HepG2 (cell line): ENCODE results near the gene DNTTIP2. TPM values are rescaled to one million over a fixed set of nuclear protein-coding genes. Genes with fewer than 3 reads are reported as not detected.

Experiments
- ATAC-seq: fragments of 200-7000 bp; cut with Tn5 transposase; 3 replicates; pipeline ENCODE4 v1.9.1; 2020; ENCODE audit warnings: mild to moderate bottlenecking, moderate library complexity
- BruUV-seq: library from RNA; stranded (reverse); fragments of 400-500 nt; replicated peaks from 2 replicates; lab custom pipeline; 2021; lab: Mats Ljungman, UMichigan
- CTCF ChIA-PET: fragments of 300-600 bp; formaldehyde crosslinking; extraction: SDS; loops from one replicate; lab custom pipeline; 2021; ENCODE audit warnings: low total read pairs, inconsistent platforms, low intra/inter-chr PET ratio; lab: Yijun Ruan, JAX
- POLR2A ChIA-PET: fragments of 350-600 bp; sonication (Branson Sonifier 250); formaldehyde crosslinking; loops from one replicate; lab custom pipeline; 2020; ENCODE audit warnings: antibody characterized with exemption, inconsistent platforms; lab: Yijun Ruan, JAX
- DNase-seq: peaks from one replicate; pipeline ENCODE4 v3.0.0-alpha.2; 2015; ENCODE audit warnings: low spot score
- FAIRE-seq: peaks from 3 replicates; lab custom pipeline; 2011; peaks lifted over from hg19 to GRCh38; lab: Jason Lieb, UNC
- H2AFZ ChIP-seq: one replicate; pipeline ENCODE4 v1.6.1; 2011; ENCODE audit warnings: low read length, inconsistent platforms
- H3K27ac ChIP-seq: fragments of 300-600 bp; 3 replicates; pipeline ENCODE4 v1.8.0; 2011; ENCODE audit warnings: mixed run types, mild to moderate bottlenecking, mixed read lengths, low read length, inconsistent platforms; ENCODE audit not compliant: insufficient read depth; ENCODE audit errors: extremely low read length
- H3K27me3 ChIP-seq, 2 experiments: fragments of 200-600 bp in 1 of 2; 2 replicates in 1 of 2; 3 replicates in 1 of 2; pipeline versions ENCODE4 v1.6.0 to v1.8.0; 2011; ENCODE audit warnings: low read length in 2 of 2, mild to moderate bottlenecking in 2 of 2, moderate library complexity in 2 of 2, inconsistent platforms in 1 of 2; ENCODE audit not compliant: insufficient read depth in 2 of 2, control insufficient read depth in 1 of 2
- H3K36me3 ChIP-seq, 2 experiments: fragments of 200-600 bp in 1 of 2; replicated peaks in 1 of 2; 2 replicates in 1 of 2; 3 replicates in 1 of 2; pipeline versions ENCODE4 v1.5.1 to v1.8.0; 2011; ENCODE audit warnings: low read length in 2 of 2, inconsistent platforms in 1 of 2; ENCODE audit not compliant: insufficient read depth in 2 of 2, control insufficient read depth in 1 of 2
- H3K4me1 ChIP-seq: 2 replicates; pipeline ENCODE4 v1.5.1; 2012; ENCODE audit warnings: low read length, inconsistent platforms; ENCODE audit not compliant: insufficient read depth
- H3K4me2 ChIP-seq: 2 replicates; pipeline ENCODE4 v1.6.0; 2011; ENCODE audit warnings: low read depth, low read length, inconsistent platforms
- H3K4me3 ChIP-seq, 3 experiments: fragments of 200-600 bp in 1 of 3; sonication (generic), shearing (Covaris generic) in 1 of 3; replicated peaks in 1 of 3; 2 replicates each; pipeline ENCODE4 v1.5.1; 2011 to 2016; ENCODE audit warnings: low read length in 3 of 3, inconsistent platforms in 2 of 3, low read depth in 2 of 3, mild to moderate bottlenecking in 2 of 3, control low read depth in 1 of 3, mixed read lengths in 1 of 3; ENCODE audit not compliant: insufficient read depth in 1 of 3
- H3K79me2 ChIP-seq: one replicate; pipeline ENCODE4 v1.6.1; 2011; ENCODE audit warnings: low read length, inconsistent platforms; ENCODE audit not compliant: insufficient read depth
- H3K9ac ChIP-seq: 2 replicates; pipeline ENCODE4 v1.6.0; 2011; ENCODE audit warnings: mild to moderate bottlenecking, low read depth, low read length, inconsistent platforms; ENCODE audit not compliant: insufficient read depth
- H3K9me3 ChIP-seq: 2 replicates; pipeline ENCODE4 v1.5.1; 2012; ENCODE audit warnings: mild to moderate bottlenecking, low read length
- H4K20me1 ChIP-seq: 2 replicates; pipeline ENCODE4 v1.6.0; 2011; ENCODE audit warnings: inconsistent platforms, mild to moderate bottlenecking, low read length, moderate library complexity; ENCODE audit not compliant: insufficient read depth
- ELF3 ChIP-seq: IDR thresholded peaks from 2 replicates; pipeline ENCODE4 v1.6.1; 2016; ENCODE audit warnings: missing genetic modification reagents, missing compliant biosample characterization
- KDM6A ChIP-seq: IDR thresholded peaks from 2 replicates; pipeline ENCODE4 v1.6.1; 2016; ENCODE audit warnings: low read depth
- MTF1 ChIP-seq: sonication (generic); formaldehyde crosslinking; IDR thresholded peaks from 2 replicates; pipeline ENCODE4 v1.5.0; 2020; ENCODE audit warnings: missing genetic modification reagents
- RFXAP ChIP-seq: sonication (generic); formaldehyde crosslinking; IDR thresholded peaks from 2 replicates; pipeline ENCODE4 v1.4.0; 2020; ENCODE audit warnings: missing genetic modification reagents, borderline replicate concordance
- SRSF4 ChIP-seq: fragments of 200-400 bp; formaldehyde crosslinking; IDR thresholded peaks from one replicate; pipeline ENCODE4 v1.6.1; 2018; ENCODE audit warnings: mild to moderate bottlenecking, low read depth, low read length, moderate library complexity; ENCODE audit not compliant: poor library complexity, severe bottlenecking
- WIZ ChIP-seq: sonication (generic); formaldehyde crosslinking; IDR thresholded peaks from 2 replicates; pipeline ENCODE4 v1.5.1; 2020; ENCODE audit warnings: mild to moderate bottlenecking, missing genetic modification reagents
- YY1 ChIP-seq: IDR thresholded peaks from 2 replicates; pipeline ENCODE4 v1.6.1; 2011; ENCODE audit warnings: low read length, low read depth, moderate library complexity, mild to moderate bottlenecking; ENCODE audit not compliant: insufficient read depth, insufficient replicate concordance
- ZMYM2 ChIP-seq: sonication (generic); formaldehyde crosslinking; IDR thresholded peaks from 2 replicates; pipeline ENCODE4 v1.8.0; 2022; ENCODE audit warnings: mild to moderate bottlenecking, missing genetic modification reagents
- ZNF224 ChIP-seq: sonication (generic); formaldehyde crosslinking; IDR thresholded peaks from 2 replicates; pipeline ENCODE4 v1.5.0; 2020; ENCODE audit warnings: mild to moderate bottlenecking, missing genetic modification reagents
- ZNF251 ChIP-seq: sonication (generic); formaldehyde crosslinking; IDR thresholded peaks from 2 replicates; pipeline ENCODE4 v1.9.0; 2021; ENCODE audit warnings: mild to moderate bottlenecking, missing genetic modification reagents
- ZNF260 ChIP-seq: sonication (generic); formaldehyde crosslinking; IDR thresholded peaks from 2 replicates; pipeline ENCODE4 v1.4.0; 2020; ENCODE audit warnings: missing genetic modification reagents, low read depth, mild to moderate bottlenecking, borderline replicate concordance
- ZNF44 ChIP-seq: sonication (generic); formaldehyde crosslinking; IDR thresholded peaks from 2 replicates; pipeline ENCODE4 v1.5.1; 2020; ENCODE audit warnings: mild to moderate bottlenecking, missing genetic modification reagents
- ZSCAN22 ChIP-seq: sonication (generic); formaldehyde crosslinking; IDR thresholded peaks from 2 replicates; pipeline ENCODE4 v1.4.0; 2020; ENCODE audit warnings: mild to moderate bottlenecking, missing genetic modification reagents
- WGBS: methylation state at CpG from one replicate; pipeline ENCODE4 v1.1.6; 2017; ENCODE audit warnings: low lambda C conversion rate; 5-methylcytosine and 5-hydroxymethylcytosine counted together
- in situ Hi-C: cut with HindIII; loops from 2 replicates; pipeline ENCODE4 v1.10.0; 2017; ENCODE audit warnings: low pct_unique_long_range_greater_than_20kb; ENCODE audit not compliant: extremely low pct_ligation_motif_present
- intact Hi-C: fragments of 100-400 bp; cut with micrococcal nuclease; formaldehyde crosslinking; loops from one replicate; pipeline ENCODE4 v1.10.0; 2022; ENCODE audit not compliant: unreplicated experiment
- polyA plus RNA-seq, 8 experiments: library from polyadenylated mRNA; depleted of rRNA in 3 of 8; stranded (reverse) in 7 of 8; unstranded in 1 of 8; fragments of >200 nt; fragmentation: Illumina TruSeq in 4 of 8; extraction: Trizol in 4 of 8; gene quantifications; 2 replicates each; pipeline versions ENCODE4 v1.2.1 to v1.2.3, GENCODE V29; 2011 to 2016; ENCODE audit warnings: low read depth in 4 of 8, missing spikeins in 1 of 8, mixed read lengths in 1 of 8; ENCODE audit not compliant: insufficient read depth in 1 of 8
- total RNA-seq, 5 experiments: library from RNA; depleted of rRNA; stranded (reverse); fragments of >200 nt; fragmentation: Illumina TruSeq; extraction: Trizol; gene quantifications; 2 replicates each; pipeline ENCODE4 v1.2.3, GENCODE V29; 2016; ENCODE audit warnings: low read depth in 1 of 5
- TF ChIP-seq, protein P1 (sequence below): sonication (generic); formaldehyde crosslinking; IDR thresholded peaks from 2 replicates; pipeline ENCODE4 v1.9.0; 2021; ENCODE audit warnings: missing genetic modification reagents, borderline replicate concordance
- TF ChIP-seq, protein P2 (sequence below): sonication (generic); formaldehyde crosslinking; IDR thresholded peaks from 2 replicates; pipeline ENCODE4 v1.4.0; 2020; ENCODE audit warnings: mild to moderate bottlenecking, missing genetic modification reagents, borderline replicate concordance
- TF ChIP-seq, protein P3 (sequence below): sonication (generic); formaldehyde crosslinking; IDR thresholded peaks from 2 replicates; pipeline ENCODE4 v1.5.0; 2020; ENCODE audit warnings: missing genetic modification reagents, mild to moderate bottlenecking, borderline replicate concordance
- TF ChIP-seq, protein P4 (sequence below): sonication (generic); formaldehyde crosslinking; IDR thresholded peaks from 2 replicates; pipeline ENCODE4 v1.4.0; 2020; ENCODE audit warnings: missing genetic modification reagents, borderline replicate concordance

The DNTTIP2 gene
- total and polyA plus RNA-seq, 2 of the 13 experiments (the other 11 are each of a cell fraction or from before 2014, with no cell fraction given), result 11.4 to 63.3 TPM

DNA sequence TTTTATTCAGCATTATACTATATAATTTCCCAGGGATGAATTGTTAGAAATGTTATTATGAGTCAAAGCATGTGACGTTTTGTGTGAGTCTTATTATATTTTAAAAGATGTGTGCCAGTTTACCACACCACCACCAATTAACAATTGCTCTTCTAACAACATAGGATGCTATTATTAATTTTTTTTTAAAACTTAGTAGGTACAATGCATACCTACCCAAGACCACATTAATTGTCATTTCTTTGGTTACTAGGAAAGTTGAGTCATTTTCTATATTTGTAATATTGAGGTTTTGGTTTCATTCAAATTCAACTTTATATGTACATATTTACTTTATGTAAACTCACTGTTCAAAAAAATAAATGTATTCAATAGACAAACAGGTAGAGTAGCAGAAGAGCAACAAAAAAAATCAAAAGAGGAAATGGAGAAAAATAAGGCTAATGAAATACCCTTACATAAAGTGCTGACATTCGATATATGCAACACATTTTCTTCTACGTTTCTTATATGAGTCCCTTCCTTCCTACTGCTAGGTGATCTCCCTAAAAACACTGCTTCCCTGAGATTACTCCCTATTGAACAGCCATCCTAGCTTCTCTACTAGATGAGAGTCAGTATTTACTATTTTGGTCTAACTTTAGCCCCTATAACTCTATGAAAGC is 20.7 kb upstream of the DNTTIP2 start (continued):
- TF ChIP-seq, protein P1, sequence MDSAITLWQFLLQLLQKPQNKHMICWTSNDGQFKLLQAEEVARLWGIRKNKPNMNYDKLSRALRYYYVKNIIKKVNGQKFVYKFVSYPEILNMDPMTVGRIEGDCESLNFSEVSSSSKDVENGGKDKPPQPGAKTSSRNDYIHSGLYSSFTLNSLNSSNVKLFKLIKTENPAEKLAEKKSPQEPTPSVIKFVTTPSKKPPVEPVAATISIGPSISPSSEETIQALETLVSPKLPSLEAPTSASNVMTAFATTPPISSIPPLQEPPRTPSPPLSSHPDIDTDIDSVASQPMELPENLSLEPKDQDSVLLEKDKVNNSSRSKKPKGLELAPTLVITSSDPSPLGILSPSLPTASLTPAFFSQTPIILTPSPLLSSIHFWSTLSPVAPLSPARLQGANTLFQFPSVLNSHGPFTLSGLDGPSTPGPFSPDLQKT (CRISPR knock-in tag), result no peak

DNA sequence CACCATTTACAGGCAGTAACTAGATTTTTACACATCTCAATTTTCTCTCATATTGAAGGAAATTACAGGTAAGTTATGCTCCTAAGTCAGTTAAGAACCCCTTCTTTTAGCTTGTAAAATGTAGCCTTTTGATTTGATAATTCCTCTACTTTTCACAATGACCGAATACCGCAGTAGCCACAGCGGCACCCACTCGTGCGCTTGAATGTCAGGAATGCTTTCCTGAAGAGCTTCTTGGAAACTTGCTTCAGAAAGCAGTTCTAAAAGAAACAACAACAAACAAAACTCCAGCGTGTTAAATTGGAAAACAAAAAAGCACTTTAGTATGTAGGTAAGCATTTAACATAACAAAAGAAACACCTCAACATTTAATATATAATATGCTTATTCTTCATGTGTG is 9.9 kb upstream of the DNTTIP2 start:
- Histone ChIP-seq H3K4me3 (no peak overlapping the region), H3K9ac (no peak overlapping the region), H3K9me3 (no peaks in the 10 kb centered on the region), H3K79me2 (no peaks in the 10 kb centered on the region), H4K20me1 (no peaks in the 10 kb centered on the region), H3K4me1 (peaks cover 9% of the 10 kb centered on the region), H2AFZ (no peak overlapping the region), H3K4me2 (no peak overlapping the region), H3K27ac (no peak overlapping the region), H3K36me3 (peaks cover 3 to 23% of the 10 kb centered on the region in 2 experiments; a peak in 4 of 5 replicates), H3K27me3 (no peaks in the 10 kb centered on the region)
- no peak for TF ChIP-seq ZSCAN22 (CRISPR knock-in tag)
- TF ChIP-seq, protein P2, sequence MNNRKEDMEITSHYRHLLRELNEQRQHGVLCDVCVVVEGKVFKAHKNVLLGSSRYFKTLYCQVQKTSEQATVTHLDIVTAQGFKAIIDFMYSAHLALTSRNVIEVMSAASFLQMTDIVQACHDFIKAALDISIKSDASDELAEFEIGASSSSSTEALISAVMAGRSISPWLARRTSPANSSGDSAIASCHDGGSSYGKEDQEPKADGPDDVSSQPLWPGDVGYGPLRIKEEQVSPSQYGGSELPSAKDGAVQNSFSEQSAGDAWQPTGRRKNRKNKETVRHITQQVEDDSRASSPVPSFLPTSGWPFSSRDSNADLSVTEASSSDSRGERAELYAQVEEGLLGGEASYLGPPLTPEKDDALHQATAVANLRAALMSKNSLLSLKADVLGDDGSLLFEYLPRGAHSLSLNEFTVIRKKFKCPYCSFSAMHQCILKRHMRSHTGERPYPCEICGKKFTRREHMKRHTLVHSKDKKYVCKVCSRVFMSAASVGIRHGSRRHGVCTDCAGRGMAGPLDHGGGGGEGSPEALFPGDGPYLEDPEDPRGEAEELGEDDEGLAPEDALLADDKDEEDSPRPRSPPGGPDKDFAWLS (CRISPR knock-in tag), result no peak
- no peak for TF ChIP-seq YY1
- no peak for TF ChIP-seq ZNF44 (CRISPR knock-in tag)
- TF ChIP-seq RFXAP (CRISPR knock-in tag), result no peak
- TF ChIP-seq MTF1, result no peak
- TF ChIP-seq ZMYM2 (CRISPR knock-in tag), result no peak
- TF ChIP-seq SRSF4, result no peak
- TF ChIP-seq ZNF251 (CRISPR knock-in tag), result no peak
- TF ChIP-seq ELF3 (CRISPR knock-in tag), result no peak
- TF ChIP-seq WIZ, result no peak
- no peak for TF ChIP-seq KDM6A
- no peak for TF ChIP-seq ZNF224 (CRISPR knock-in tag)
- TF ChIP-seq, protein P3, sequence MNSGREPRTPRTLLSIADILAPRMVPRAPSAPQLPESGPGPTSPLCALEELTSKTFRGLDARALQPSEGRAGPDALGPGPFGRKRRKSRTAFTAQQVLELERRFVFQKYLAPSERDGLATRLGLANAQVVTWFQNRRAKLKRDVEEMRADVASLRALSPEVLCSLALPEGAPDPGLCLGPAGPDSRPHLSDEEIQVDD (CRISPR knock-in tag), result no peak
- TF ChIP-seq, protein P4, sequence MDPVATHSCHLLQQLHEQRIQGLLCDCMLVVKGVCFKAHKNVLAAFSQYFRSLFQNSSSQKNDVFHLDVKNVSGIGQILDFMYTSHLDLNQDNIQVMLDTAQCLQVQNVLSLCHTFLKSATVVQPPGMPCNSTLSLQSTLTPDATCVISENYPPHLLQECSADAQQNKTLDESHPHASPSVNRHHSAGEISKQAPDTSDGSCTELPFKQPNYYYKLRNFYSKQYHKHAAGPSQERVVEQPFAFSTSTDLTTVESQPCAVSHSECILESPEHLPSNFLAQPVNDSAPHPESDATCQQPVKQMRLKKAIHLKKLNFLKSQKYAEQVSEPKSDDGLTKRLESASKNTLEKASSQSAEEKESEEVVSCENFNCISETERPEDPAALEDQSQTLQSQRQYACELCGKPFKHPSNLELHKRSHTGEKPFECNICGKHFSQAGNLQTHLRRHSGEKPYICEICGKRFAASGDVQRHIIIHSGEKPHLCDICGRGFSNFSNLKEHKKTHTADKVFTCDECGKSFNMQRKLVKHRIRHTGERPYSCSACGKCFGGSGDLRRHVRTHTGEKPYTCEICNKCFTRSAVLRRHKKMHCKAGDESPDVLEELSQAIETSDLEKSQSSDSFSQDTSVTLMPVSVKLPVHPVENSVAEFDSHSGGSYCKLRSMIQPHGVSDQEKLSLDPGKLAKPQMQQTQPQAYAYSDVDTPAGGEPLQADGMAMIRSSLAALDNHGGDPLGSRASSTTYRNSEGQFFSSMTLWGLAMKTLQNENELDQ (CRISPR knock-in tag), result no peak
- TF ChIP-seq ZNF260, result no peak
- FAIRE-seq, result no peak
- WGBS, result 98% methylated on average over 6 of the region's 6 CpGs
- ATAC-seq, result no peak
- BruUV-seq, result no TSS peak
- no peak for DNase-seq
- intact Hi-C loops (no loop called here), in situ Hi-C loops (no loop called here)
- ChIA-PET POLR2A (interaction anchor here (1.2 kb wide), 1 partner anchor 10 kb away, joined by 4 read pairs; the partner anchor contains the start of gene DNTTIP2), CTCF (no interaction called here)
